Hepatocyte (in vitro differentiated cells): ENCODE measurements around the gene TTC7B.
"Not testable (repeated sequence)": the region's sequence is repeated elsewhere in the genome, so short reads cannot be mapped to it uniquely, and the experiment has no call there.

ENCODE experiments used
- EZH2phosphoT487 ChIP-seq: fragments of 200-600 bp; sonication (generic); IDR thresholded peaks from one replicate; pipeline ENCODE4 v1.6.1; 2018; ENCODE audit warnings: antibody characterized with exemption, mild to moderate bottlenecking, low read depth, moderate library complexity; ENCODE audit not compliant: unreplicated experiment, severe bottlenecking
- TF ChIP-seq, protein P1 (sequence below): fragments of 200-600 bp; sonication (generic); IDR thresholded peaks from 2 replicates; pipeline ENCODE4 v1.5.1; 2016; ENCODE audit warnings: antibody characterized with exemption, mild to moderate bottlenecking; ENCODE audit not compliant: poor library complexity

DNA sequence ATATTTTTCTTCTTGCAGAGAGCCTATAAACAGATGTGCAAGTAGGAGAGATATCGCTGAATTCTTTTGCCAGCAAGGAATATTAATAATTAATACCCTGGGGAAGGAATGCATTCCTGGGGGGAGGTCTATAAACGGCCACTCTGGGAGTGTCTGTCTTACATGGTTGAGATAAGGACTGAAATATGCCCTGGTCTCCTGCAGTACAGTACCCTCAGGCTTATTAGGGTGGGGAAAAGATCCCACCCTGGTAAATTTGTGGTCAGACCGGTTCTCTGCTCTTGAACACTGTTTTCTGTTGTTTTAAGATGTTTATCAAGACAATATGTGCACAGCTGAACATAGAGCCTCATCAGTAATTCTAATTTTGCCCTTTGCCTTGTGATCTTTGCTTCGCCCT, 7.3 kb upstream of the TTC7B start:
- TF ChIP-seq, protein P1, sequence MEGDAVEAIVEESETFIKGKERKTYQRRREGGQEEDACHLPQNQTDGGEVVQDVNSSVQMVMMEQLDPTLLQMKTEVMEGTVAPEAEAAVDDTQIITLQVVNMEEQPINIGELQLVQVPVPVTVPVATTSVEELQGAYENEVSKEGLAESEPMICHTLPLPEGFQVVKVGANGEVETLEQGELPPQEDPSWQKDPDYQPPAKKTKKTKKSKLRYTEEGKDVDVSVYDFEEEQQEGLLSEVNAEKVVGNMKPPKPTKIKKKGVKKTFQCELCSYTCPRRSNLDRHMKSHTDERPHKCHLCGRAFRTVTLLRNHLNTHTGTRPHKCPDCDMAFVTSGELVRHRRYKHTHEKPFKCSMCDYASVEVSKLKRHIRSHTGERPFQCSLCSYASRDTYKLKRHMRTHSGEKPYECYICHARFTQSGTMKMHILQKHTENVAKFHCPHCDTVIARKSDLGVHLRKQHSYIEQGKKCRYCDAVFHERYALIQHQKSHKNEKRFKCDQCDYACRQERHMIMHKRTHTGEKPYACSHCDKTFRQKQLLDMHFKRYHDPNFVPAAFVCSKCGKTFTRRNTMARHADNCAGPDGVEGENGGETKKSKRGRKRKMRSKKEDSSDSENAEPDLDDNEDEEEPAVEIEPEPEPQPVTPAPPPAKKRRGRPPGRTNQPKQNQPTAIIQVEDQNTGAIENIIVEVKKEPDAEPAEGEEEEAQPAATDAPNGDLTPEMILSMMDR = not testable (repeated sequence)
- TF ChIP-seq EZH2phosphoT487 = not testable (repeated sequence)
